Activated CD8-positive, alpha-beta T cell treated with anti-CD3 and anti-CD28 coated beads for 36 hours (primary cell): ENCODE data around the gene LRRC8B. TPM values are rescaled to one million over a fixed set of nuclear protein-coding genes. Genes with fewer than 3 reads are reported as not detected.
A peak's percentile ranks its signal among the peaks of the same experiment; 100 is the strongest.

Experiments used
- ATAC-seq: fragments of 200-7000 bp; cut with Tn5 transposase; one replicate; pipeline ENCODE4 v1.10.0; 2021; ENCODE audit warnings: mild to moderate bottlenecking, moderate library complexity
- CTCF ChIA-PET: fragments of 350-600 bp; sonication (Branson Sonifier 250); formaldehyde crosslinking; loops from one replicate; lab custom pipeline; 2021; ENCODE audit warnings: antibody characterized with exemption; lab: Charles Lee
- POLR2A ChIA-PET: fragments of 350-600 bp; sonication (Branson Sonifier 250); formaldehyde crosslinking; loops from one replicate; lab custom pipeline; 2021; ENCODE audit warnings: antibody characterized with exemption; lab: Charles Lee
- DNase-seq: peaks from one replicate; pipeline ENCODE4 v3.0.0-alpha.2; 2020
- H3K27ac Mint-ChIP-seq: one replicate; pipeline ENCODE4 v1.8.0; 2021; ENCODE audit warnings: mild to moderate bottlenecking, mixed read lengths
- H3K27me3 Mint-ChIP-seq: one replicate; pipeline ENCODE4 v1.8.0; 2021; ENCODE audit warnings: mixed read lengths
- H3K36me3 Mint-ChIP-seq: one replicate; pipeline ENCODE4 v1.8.0; 2021; ENCODE audit warnings: low read depth, mixed read lengths
- H3K4me1 Mint-ChIP-seq: one replicate; pipeline ENCODE4 v1.8.0; 2021; ENCODE audit warnings: low read depth, mixed read lengths
- H3K4me3 Mint-ChIP-seq: one replicate; pipeline ENCODE4 v1.8.0; 2021; ENCODE audit warnings: mild to moderate bottlenecking, moderate library complexity, mixed read lengths
- H3K9me3 Mint-ChIP-seq: one replicate; pipeline ENCODE4 v1.8.0; 2021; ENCODE audit warnings: mixed read lengths
- intact Hi-C: fragments of 100-400 bp; cut with micrococcal nuclease; formaldehyde crosslinking; loops from one replicate; pipeline ENCODE4 v1.10.0; 2022
- total RNA-seq, 2 experiments: library from RNA; stranded (reverse); gene quantifications; one replicate each; pipeline ENCODE4 v1.2.3, GENCODE V29; 2021
- TF ChIP-seq, protein P1 (sequence below): fragments of 200-600 bp; IDR thresholded peaks from one replicate; pipeline ENCODE4 v1.8.0; 2022; ENCODE audit warnings: antibody characterized with exemption, mild to moderate bottlenecking

The LRRC8B gene
- total RNA-seq, 2 experiments from 2014 or later = 24.9 to 31.7 TPM

DNA sequence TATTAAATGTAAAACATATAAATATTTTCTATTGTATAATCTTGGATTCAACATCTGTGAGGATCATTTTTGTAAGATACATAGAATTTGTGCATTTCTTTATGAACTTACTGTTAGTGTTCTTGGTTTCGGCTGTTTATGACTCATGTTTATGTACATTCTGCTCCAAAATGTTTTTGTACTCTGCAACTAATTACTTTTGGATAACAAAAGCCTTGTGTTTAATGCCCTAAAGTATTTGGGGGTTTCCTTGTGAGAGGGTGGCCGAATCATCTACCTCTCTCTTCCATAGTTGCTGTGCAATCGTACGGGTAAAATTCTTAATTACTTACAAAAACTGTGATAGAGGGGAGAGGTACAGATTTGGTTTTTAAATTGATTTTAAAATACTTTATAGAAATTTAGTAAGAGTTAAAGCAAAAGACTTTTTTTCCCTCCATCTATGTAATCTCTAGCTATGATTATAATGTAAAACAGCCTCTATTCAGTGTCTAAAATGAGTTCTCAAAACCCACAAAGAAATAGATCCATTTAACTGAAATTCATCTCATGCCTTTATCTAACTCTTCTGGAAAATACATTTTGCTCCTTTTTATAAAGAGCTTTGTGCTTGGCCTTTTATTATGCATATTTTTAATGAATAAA is 69.6 kb downstream of the LRRC8B start:
- ChIA-PET CTCF (interaction anchor here (0.6 to 7.8 kb wide), 9 partner anchors 9 to 168 kb away, joined by 3 to 58 read pairs (median 5); no protein-coding TSS in a partner anchor), POLR2A (interaction anchor here (1.1 to 2.3 kb wide), 3 partner anchors 9 to 70 kb away, joined by 3 to 6 read pairs (median 3); partner anchors contain the start of gene LRRC8B)
- Mint-ChIP-seq H3K9me3 (no peaks in the 10 kb centered on the region), H3K4me3 (no peak overlapping the region), H3K36me3 (peaks cover 38% of the 10 kb centered on the region), H3K4me1 (peaks cover 79% of the 10 kb centered on the region), H3K27me3 (no peaks in the 10 kb centered on the region), H3K27ac (no peak overlapping the region)
- TF ChIP-seq, protein P1, sequence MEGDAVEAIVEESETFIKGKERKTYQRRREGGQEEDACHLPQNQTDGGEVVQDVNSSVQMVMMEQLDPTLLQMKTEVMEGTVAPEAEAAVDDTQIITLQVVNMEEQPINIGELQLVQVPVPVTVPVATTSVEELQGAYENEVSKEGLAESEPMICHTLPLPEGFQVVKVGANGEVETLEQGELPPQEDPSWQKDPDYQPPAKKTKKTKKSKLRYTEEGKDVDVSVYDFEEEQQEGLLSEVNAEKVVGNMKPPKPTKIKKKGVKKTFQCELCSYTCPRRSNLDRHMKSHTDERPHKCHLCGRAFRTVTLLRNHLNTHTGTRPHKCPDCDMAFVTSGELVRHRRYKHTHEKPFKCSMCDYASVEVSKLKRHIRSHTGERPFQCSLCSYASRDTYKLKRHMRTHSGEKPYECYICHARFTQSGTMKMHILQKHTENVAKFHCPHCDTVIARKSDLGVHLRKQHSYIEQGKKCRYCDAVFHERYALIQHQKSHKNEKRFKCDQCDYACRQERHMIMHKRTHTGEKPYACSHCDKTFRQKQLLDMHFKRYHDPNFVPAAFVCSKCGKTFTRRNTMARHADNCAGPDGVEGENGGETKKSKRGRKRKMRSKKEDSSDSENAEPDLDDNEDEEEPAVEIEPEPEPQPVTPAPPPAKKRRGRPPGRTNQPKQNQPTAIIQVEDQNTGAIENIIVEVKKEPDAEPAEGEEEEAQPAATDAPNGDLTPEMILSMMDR = no peak
- DNase-seq = no peak
- ATAC-seq = no peak
- intact Hi-C loops = loop anchor here (5.0 kb wide), 1 partner anchor 37 kb away; no protein-coding TSS in a partner anchor

DNA sequence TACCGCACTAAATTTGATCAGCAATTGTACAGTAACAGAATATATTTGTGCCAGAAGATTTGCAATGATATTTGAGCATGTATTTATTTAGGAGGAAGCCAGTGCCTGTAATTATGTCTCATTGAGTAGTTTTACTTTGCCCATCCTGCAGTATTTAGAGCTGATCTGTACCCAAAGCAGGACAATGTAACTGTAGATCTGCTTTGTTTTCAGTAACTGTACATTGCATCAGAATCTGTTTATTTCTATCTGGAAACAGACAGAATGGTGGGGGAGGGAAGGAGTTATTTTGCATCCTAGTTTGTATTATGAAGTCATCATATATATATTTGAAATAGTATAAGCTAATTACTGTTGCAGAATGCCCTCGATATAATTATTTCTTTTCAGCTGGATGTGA is 72.1 kb downstream of the LRRC8B start:
- Mint-ChIP-seq H3K9me3 (no peaks in the 10 kb centered on the region), H3K27me3 (no peaks in the 10 kb centered on the region), H3K4me3 (no peak overlapping the region), H3K27ac (no peak overlapping the region), H3K36me3 (peaks cover 41% of the 10 kb centered on the region), H3K4me1 (peaks cover 81% of the 10 kb centered on the region)
- no peak for ATAC-seq
- intact Hi-C loops = no loop called here
- no peak for DNase-seq
- TF ChIP-seq, protein P1 = no peak
- ChIA-PET CTCF (interaction anchor here (0.9 to 7.8 kb wide), 5 partner anchors 11 to 167 kb away, joined by 3 to 58 read pairs (median 3); no protein-coding TSS in a partner anchor), POLR2A (no interaction called here)

DNA sequence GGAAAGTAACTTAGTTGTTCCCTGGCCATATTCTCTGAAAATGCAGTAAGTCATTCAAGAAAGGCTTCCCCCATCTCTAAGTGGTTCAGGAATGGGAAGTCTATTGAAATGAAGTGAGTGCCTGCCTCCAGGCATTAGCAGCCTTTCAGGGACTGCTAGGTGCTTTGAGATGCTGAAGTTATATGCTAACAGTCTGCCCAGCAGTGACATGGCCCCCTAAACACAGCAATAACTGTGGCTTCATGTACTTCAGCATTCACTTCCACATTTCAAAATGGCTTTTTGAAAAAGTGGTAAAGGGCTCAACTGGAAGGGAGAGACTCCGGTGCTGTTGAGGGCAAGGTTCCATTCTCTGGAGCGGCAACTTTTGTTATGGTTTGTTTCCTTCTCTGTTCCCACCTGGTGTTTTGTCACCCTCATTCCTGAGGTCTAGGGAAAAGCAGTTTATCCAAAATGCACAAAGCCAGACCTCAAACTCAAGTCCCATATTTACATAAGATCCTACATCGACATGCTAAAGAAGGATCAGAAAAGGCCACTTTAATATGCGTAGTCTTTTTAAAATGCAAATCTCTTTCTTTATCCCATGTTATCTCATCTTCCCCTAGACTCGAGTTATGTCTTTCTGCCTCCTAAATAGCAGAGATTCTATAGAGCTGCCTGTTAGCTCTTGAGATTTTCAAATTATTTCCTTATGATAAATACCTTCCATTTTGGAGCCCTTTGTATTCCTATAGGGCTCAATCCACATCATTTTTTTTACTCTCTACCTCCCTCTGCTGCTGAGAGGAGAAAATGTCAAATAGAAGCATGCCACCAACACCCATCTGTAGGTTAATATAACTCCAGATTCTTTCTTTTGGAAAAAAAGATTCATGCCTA is 74.1 kb downstream of the LRRC8B start:
- no peak for DNase-seq
- POLR2A ChIA-PET = interaction anchor here (1.1 to 1.3 kb wide), 2 partner anchors 12 to 58 kb away, joined by 3 read pairs; no protein-coding TSS in a partner anchor

DNA sequence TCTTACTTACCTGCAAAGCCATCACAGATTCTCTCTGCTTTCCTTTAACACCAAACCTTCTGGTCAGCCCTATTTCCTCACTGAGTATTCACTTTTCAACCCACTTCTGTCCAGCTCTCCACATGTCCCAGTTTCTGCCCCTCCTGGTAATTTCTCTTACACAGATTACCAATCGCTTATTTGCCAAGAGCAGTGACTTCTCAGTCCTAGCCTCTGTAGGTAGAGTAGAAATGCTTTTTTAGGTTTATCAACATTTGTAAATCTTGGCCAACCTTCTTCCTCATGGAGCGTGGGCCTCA is 74.7 kb downstream of the LRRC8B start:
- TF ChIP-seq, protein P1 = no peak
- H3K36me3 Mint-ChIP-seq = peaks cover 24% of the 10 kb centered on the region
- H3K4me1 Mint-ChIP-seq = peaks cover 83% of the 10 kb centered on the region
- peak overlapping the region; percentile 64 for H3K27ac Mint-ChIP-seq
- H3K4me3 Mint-ChIP-seq = no peak overlapping the region
- CTCF ChIA-PET = interaction anchor here (0.6 to 7.8 kb wide), 17 partner anchors 10 to 163 kb away, joined by 3 to 76 read pairs (median 4); partner anchors contain the start of gene LRRC8C
- no peaks in the 10 kb centered on the region for H3K27me3 Mint-ChIP-seq
- H3K9me3 Mint-ChIP-seq = no peaks in the 10 kb centered on the region
- intact Hi-C loops = no loop called here
- ATAC-seq (no peak), DNase-seq (no peak)
- POLR2A ChIA-PET = interaction anchor here (1.1 to 1.5 kb wide), 3 partner anchors 12 to 75 kb away, joined by 3 to 5 read pairs (median 3); partner anchors contain the start of gene LRRC8B

More for the DNA sequence above, 74.1 kb downstream of the LRRC8B start:
- H3K27ac Mint-ChIP-seq = peak overlapping the region; percentile 64
- peaks cover 81% of the 10 kb centered on the region for H3K4me1 Mint-ChIP-seq
- no peak for ATAC-seq
- intact Hi-C loops = no loop called here
- TF ChIP-seq, protein P1 = peak; percentile 95
- no peaks in the 10 kb centered on the region for H3K9me3 Mint-ChIP-seq
- CTCF ChIA-PET = interaction anchor here (0.6 to 7.8 kb wide), 17 partner anchors 9 to 164 kb away, joined by 3 to 76 read pairs (median 4); partner anchors contain the start of gene LRRC8C
- peaks cover 28% of the 10 kb centered on the region for H3K36me3 Mint-ChIP-seq
- H3K4me3 Mint-ChIP-seq = no peak overlapping the region
- H3K27me3 Mint-ChIP-seq = no peaks in the 10 kb centered on the region
